NCI-H146 treated with DMSO at 0.1 percent for 48 hours (cell line): Measurements from ENCODE around the gene SPIRE2.
"Not testable (repeated sequence)": the region's sequence is repeated elsewhere in the genome, so short reads cannot be mapped to it uniquely, and the experiment has no call there.

Experiments
- DNase-seq: peaks from one replicate; lab custom pipeline; 2025; ENCODE audit not compliant: unreplicated experiment; lab: John Stamatoyannopoulos, UW

The SPIRE2 gene

GRCh38 chr16:89912143-89912542 lies 83.9 kb downstream of the SPIRE2 start:
- no peak for DNase-seq

- no peak for DNase-seq
Observed at GRCh38 chr16:89912627-89913026, 84.4 kb downstream of the SPIRE2 start.

- DNase-seq = no peak
Observed at GRCh38 chr16:89913408-89914387, 85.4 kb downstream of the SPIRE2 start.

GRCh38 chr16:89914642-89915285 lies 86.5 kb downstream of the SPIRE2 start:
- DNase-seq = not testable (repeated sequence)

GRCh38 chr16:89915303-89916232 lies 87.3 kb downstream of the SPIRE2 start:
- DNase-seq = no peak

- DNase-seq = peak; percentile 37
Observed at GRCh38 chr16:89917773-89918452, 89.6 kb downstream of the SPIRE2 start.

GRCh38 chr16:89918453-89919347 lies 90.4 kb downstream of the SPIRE2 start, which contains the start of gene MC1R:
Gene MC1R, plus strand, starts transcription at chr16:89918862. Its CDS starts 397 bp downstream, at chr16:89919259.
- peak; percentile 15 for DNase-seq

- DNase-seq = no peak
Observed at GRCh38 chr16:89919535-89920406, 91.5 kb downstream of the SPIRE2 start.

GRCh38 chr16:89920723-89921122 lies 92.4 kb downstream of the SPIRE2 start:
- no peak for DNase-seq
